LNCAP (cell line): ENCODE results near the gene MPPED2.

Experiments
- TF ChIP-seq, protein P1 (sequence below): fragments of 450-650 bp; IDR thresholded peaks from 2 replicates; pipeline ENCODE4 v1.5.1; 2017; ENCODE audit warnings: mild to moderate bottlenecking

The MPPED2 gene

GRCh38 chr11:30459306-30459705 lies 126.8 kb downstream of the MPPED2 start:
- TF ChIP-seq, protein P1, sequence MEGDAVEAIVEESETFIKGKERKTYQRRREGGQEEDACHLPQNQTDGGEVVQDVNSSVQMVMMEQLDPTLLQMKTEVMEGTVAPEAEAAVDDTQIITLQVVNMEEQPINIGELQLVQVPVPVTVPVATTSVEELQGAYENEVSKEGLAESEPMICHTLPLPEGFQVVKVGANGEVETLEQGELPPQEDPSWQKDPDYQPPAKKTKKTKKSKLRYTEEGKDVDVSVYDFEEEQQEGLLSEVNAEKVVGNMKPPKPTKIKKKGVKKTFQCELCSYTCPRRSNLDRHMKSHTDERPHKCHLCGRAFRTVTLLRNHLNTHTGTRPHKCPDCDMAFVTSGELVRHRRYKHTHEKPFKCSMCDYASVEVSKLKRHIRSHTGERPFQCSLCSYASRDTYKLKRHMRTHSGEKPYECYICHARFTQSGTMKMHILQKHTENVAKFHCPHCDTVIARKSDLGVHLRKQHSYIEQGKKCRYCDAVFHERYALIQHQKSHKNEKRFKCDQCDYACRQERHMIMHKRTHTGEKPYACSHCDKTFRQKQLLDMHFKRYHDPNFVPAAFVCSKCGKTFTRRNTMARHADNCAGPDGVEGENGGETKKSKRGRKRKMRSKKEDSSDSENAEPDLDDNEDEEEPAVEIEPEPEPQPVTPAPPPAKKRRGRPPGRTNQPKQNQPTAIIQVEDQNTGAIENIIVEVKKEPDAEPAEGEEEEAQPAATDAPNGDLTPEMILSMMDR, result no peak

GRCh38 chr11:30458541-30458940 lies 127.6 kb downstream of the MPPED2 start:
- TF ChIP-seq, protein P1, result no peak

- TF ChIP-seq, protein P1, result no peak
Observed at GRCh38 chr11:30457087-30457486, 129.1 kb downstream of the MPPED2 start.

- TF ChIP-seq, protein P1, result no peak
Observed at GRCh38 chr11:30455025-30455424, 131.1 kb downstream of the MPPED2 start.

DNA sequence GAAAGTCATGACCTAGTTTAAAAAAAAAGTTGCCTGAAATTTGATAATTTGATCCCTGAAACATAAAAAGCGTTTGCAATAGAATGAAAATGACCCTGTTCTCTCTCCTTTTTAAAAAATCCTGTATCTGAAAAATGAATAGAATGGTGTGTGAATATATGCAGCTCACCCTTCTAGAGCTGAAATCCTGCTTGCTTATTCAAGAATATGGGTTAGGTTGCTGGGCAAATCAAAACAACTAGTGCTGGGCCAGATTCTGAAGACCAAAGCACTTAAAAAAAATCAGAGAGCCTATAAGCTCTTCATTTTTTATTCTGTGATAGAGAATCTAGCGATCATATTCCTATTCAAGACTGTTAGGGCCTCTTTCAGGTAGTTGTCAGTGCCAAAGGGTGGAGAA lies 131.6 kb downstream of the MPPED2 start:
- TF ChIP-seq, protein P1, result no peak

- TF ChIP-seq, protein P1, result no peak
Observed at GRCh38 chr11:30454111-30454510, 132.0 kb downstream of the MPPED2 start.

DNA sequence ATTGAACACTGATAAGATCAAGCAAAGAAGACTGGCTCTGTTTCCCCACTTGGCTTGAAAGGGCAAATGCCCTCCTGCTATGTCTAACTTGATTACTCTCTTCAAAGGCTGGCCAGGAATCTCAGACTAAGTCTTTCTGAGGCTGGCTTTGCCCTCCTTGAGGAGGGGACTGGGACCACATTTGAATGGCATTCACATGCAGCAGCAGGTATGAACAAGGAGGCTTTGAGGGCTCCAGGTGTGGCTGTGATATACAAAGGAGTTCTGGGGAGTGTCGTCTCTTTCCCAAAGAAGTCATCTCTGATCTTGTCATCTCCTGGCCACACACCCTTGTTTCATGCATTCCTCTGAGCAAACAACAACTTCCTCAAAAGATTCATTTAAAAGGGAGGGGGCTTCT lies 132.4 kb downstream of the MPPED2 start:
- TF ChIP-seq, protein P1, result no peak

- TF ChIP-seq, protein P1, result no peak
Observed at GRCh38 chr11:30452842-30453241, 133.3 kb downstream of the MPPED2 start.
